Astrocyte of the cerebellum (primary cell): Measurements from ENCODE around the gene FAM25A.
"Not testable (repeated sequence)": the region's sequence is repeated elsewhere in the genome, so short reads cannot be mapped to it uniquely, and the experiment has no call there.

Source experiments
- DNase-seq: peaks from one replicate; pipeline ENCODE4 v3.0.0-alpha.2; 2011; ENCODE audit warnings: low read depth
- H3K4me3 ChIP-seq: 2 replicates; pipeline ENCODE4 v1.5.1; 2011; ENCODE audit warnings: mild to moderate bottlenecking, low read depth, low read length, moderate library complexity
- CTCF ChIP-seq: IDR thresholded peaks from 2 replicates; pipeline ENCODE4 v1.5.1; 2012; ENCODE audit warnings: low read length, low read depth, moderate library complexity, mild to moderate bottlenecking; ENCODE audit errors: missing control alignments
- in situ Hi-C: cut with HindIII; loops from 2 replicates; pipeline ENCODE4 v1.10.0; 2017; ENCODE audit warnings: low sequenced_read_pairs

Gene FAM25A

GRCh38 chr10:87020056-87020455 is at the start of gene FAM25A:
TSS of gene FAM25A (plus strand) at chr10:87020294. CDS start at chr10:87020325, 31 bp downstream.
- in situ Hi-C loops, H3K4me3 ChIP-seq, DNase-seq: not testable (repeated sequence)

- in situ Hi-C loops: no loop called here
- DNase-seq: no peak
- TF ChIP-seq CTCF: no peak
- peak overlapping the region; percentile 61 for H3K4me3 ChIP-seq
Measured at GRCh38 chr10:86970982-86971231, 49.2 kb upstream of the FAM25A start.

GRCh38 chr10:86971232-86971991 is 48.7 kb upstream of the FAM25A start:
- DNase-seq: peak; percentile 40
- no peak for TF ChIP-seq CTCF
- in situ Hi-C loops: no loop called here
- H3K4me3 ChIP-seq: peak overlapping the region; percentile 61

GRCh38 chr10:86972613-86973380 is 47.3 kb upstream of the FAM25A start:
- in situ Hi-C loops: no loop called here
- no peak overlapping the region for H3K4me3 ChIP-seq
- TF ChIP-seq CTCF: no peak
- DNase-seq: no peak

- in situ Hi-C loops: no loop called here
- no peak for DNase-seq
- H3K4me3 ChIP-seq: no peak overlapping the region
- no peak for TF ChIP-seq CTCF
Measured at GRCh38 chr10:86974484-86974883, 45.6 kb upstream of the FAM25A start.

GRCh38 chr10:86976362-86977056 is 43.6 kb upstream of the FAM25A start:
- in situ Hi-C loops: no loop called here
- H3K4me3 ChIP-seq: no peak overlapping the region
- TF ChIP-seq CTCF: no peak
- DNase-seq: no peak

GRCh38 chr10:86978457-86978856 is 41.6 kb upstream of the FAM25A start:
- in situ Hi-C loops, DNase-seq, H3K4me3 ChIP-seq: not testable (repeated sequence)
